NCI-H345 treated with DMSO at 0.1 percent for 48 hours (cell line): ENCODE measurements around the gene SLMAP.
"Not testable (repeated sequence)": the region's sequence is repeated elsewhere in the genome, so short reads cannot be mapped to it uniquely, and the experiment has no call there.

Experiments
- DNase-seq: peaks from one replicate; lab custom pipeline; 2025; ENCODE audit not compliant: unreplicated experiment; lab: John Stamatoyannopoulos, UW

The SLMAP gene

DNA sequence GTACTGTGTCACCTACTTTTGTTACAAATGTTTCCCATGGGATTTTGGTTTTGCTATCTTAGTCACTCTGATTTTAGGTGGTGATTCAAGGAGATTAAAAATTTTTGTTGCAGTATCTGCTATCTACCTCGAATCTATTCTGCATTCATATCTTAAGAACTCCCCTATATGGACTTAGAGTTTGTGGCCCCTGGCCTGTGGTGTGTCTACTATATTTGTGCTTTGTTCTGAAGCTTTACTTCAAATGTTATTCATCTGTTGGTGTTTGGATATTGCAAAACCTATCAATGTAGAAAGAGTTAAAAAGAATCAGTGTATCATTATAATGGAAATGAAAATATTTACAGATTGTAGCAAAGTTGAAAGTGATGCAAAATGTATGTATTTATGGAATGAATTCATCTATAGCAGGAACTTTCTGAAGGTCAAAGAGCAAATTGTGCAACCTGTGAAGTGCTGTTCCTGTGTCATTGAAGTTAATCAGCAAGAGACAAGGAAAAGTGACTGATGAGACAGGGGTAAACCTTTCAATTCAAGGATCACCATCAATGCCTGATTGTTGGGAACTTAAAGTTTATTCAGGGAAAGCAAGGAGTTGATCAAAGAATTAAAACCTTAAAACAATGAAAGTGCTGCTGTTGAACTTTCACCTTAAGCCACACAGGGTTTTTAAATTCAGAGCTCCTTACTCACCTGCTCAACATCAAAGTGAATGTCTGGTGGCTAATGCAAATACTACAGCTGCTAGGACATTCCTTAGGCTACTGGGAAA, 71.0 kb downstream of the SLMAP start:
- no peak for DNase-seq

DNA sequence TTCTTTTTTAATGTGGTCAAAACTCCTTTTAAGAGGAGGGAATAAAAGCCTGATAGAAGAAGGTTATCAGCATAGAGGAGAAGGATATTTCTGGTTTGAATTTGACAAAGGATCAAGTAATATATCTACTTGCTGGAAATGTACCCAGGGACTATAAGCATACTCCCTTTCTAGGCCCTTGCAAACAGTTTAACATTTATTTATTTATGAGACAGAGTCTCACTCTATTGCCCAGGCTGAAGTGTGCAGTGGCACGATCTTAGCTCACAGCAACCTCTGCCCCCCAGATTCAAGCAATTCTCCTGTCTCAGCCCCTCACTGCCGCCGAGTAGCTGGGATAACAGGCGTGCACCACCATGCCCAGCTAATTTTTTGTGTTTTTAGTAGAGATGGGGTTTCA, 71.6 kb downstream of the SLMAP start:
- no peak for DNase-seq

DNA sequence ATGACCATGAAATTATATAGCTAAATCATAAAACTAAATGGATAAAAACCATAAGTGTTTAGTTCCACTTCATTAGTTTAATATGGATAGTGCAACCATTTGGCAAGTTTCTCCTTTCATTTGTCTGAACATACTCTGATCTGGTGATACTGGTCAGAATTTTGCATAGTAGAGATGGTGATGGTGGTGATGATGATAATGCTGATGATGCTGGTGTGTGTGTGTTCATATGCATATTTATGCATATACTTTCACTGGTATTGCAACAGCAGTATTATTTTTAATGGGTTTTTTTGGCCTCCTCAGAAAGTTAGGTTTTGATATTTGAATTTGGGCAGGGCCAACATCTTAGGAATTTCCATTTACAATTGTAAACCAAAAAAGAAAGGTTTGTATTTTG, 76.4 kb downstream of the SLMAP start:
- no peak for DNase-seq

DNA sequence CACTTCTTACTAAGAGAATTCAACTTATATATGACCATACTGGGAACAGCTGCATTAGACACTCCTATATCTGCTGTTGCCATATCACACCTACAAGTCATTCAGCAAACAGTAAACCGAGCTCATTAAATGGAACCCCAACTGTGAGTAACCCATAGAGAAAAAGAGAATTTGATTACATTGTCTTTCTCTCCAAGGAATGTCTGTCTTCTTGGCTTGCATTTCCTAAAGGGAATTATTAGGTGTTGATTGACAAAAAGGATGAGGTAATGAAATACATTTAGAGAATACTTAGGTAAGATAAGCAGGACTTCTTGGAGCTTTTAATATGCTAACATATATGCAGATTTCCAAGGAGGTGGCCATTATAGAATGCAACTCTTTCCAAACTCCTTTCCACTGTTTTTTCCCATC, 76.8 kb downstream of the SLMAP start:
- no peak for DNase-seq

DNA sequence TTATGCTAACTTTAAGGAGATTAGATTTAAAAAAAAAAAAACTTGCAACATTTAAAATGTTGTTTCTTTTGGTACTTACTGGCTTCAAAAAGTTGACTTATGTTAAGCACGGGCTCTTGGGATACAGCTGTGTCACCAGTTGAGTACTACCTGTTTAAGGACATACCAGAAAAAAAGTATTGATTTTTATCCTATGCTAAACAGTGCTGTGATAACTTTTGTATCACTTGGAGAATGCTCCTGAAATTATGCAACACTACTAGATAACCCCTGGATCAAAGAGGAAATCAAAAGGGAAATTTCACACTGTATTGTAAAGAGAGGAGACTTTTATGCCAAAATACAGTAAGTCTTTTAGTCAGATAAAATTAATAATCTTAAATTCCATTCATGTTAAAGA, 77.7 kb downstream of the SLMAP start:
- DNase-seq, result no peak

DNA sequence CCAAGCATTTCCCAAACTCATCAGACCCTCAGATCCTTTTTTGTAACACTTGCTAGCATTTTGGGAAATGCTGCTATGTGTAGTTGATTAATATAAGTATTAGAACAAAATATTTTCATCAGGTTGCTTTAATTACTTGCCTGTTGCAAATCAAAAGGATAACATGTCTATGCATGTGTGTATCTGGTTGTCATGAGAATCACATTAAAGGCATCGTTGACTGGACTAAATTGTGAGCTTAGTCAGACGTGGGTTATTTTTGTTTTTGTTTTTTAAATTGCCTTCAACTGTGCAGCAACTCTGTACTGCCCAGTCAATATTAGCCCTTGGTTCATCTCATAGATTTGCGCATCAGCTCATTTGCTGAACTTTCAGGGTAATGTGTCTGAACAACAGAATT, 81.6 kb downstream of the SLMAP start:
- DNase-seq, result no peak

DNA sequence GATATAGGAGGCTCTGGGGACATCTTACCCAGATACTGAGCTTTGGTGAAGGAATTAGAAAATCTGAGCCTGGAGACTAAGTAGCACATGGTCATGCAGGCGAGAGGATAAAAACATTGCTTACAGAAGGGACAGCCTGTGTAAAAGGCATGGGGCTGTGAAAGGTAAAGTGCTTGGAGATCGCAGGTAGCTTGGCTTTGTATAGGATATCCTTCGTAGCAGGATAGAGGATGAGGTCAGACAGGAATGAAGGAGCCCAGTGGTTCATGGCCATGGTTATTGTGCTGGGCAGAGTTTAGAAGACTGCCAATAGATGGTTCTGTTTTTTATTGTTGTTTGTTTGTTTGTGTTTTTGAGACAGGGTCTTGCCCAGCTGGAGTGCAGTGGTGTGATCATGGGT, 82.5 kb downstream of the SLMAP start:
- no peak for DNase-seq

DNA sequence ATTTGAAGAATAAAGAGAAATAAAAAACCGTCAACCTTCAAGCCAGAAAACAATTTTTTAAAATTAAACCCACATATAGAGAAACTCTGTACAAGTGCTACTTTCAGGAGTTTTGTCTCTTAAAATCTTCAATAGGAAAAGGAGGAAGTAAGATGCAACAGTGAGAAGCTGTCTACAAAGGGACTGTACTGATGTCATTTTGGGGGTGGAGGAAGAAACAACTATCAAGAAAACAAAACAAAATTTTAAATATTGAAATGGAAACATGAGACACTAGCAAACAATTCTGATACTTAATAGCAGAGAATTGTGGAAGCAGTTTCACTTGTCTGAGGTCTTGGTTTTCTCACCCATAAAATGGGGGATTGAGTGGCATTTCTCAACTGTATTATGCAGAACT, 84.4 kb downstream of the SLMAP start:
- DNase-seq, result no peak

DNA sequence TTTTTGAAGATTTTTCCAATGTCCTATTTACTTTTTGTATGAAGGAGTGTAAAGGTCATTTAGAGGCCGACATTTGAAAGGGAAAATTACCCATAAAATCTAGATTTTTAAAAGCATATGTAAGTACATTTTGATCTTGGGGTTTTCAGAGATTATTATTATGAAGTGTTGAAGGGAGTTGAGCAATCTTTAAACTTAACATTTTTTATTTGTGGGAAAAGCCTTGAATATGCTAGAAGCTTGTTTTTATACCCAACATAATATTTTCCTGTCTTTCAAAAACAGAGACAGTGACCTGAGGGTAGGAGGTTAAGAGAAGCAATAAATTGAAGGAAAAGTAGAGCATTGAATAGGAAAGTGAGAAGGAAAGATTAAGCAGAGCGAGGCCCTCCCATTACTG, 85.7 kb downstream of the SLMAP start:
- no peak for DNase-seq

DNA sequence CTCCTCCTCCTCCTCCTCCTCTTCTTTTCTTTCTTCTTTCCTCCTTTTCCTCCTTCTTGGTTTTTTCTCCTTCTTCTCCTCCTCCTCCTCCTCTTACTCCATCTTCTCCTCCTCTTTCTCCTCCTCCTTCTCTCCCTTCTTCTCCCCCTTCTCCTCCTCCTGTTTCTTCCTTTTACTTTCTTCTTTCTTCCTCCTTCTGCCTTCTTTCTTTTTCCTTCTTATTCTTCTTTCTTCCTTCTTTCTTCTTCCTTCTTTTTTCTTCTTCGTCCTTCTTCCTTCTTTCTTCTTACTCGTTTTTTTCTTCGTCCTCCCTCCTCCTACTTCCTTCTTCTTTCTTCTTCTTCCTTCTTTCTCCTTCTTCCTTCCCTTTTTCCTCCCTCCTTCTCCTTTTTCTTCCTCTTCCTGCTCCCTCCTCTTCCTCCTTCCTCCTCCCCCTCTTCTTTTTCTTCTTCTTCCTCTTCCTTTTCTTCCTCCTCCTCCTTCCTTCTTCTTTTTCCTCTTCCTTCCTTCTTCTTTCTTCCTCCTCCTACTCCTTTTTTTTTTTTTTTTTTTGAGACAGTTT, 92.1 kb downstream of the SLMAP start:
- DNase-seq, result no peak

DNA sequence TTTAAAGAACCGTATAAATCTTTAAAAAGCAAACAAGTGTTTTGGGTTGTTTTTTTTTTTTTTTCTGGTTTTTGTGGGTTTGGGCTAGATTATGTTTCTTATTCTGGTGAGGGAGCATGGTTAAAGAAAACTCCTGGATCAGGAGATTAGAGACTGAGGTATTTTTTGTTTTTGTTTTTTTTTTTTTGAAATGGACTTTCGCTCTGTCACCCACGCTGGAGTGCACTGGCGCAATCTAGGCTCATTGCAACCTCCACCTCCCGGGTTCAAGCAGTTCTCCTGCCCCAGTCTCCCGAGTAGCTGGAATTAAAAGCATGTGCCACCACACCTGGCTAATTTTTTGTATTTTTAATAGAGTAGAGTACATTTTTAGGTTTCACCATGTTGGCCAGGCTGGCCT, 95.2 kb downstream of the SLMAP start:
- DNase-seq, result no peak

DNA sequence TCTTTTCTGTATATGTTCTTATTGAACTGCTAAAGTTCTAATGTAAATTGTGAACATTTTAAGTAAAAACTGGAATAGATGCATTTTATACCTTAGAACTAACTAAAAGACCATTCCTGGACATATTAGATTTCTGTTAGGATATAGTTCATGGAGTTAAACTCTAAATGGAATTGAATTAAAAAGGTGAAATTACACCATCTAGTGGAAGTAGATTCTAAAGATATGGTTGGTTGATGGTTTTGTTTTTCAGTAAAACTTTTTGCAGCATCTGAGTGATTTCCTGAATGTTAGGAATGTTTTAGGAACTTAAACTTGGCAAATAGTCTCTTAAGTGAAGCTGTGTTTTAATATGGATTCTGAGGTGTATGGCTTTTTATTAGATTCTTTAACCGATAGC, 96.8 kb downstream of the SLMAP start:
- no peak for DNase-seq

DNA sequence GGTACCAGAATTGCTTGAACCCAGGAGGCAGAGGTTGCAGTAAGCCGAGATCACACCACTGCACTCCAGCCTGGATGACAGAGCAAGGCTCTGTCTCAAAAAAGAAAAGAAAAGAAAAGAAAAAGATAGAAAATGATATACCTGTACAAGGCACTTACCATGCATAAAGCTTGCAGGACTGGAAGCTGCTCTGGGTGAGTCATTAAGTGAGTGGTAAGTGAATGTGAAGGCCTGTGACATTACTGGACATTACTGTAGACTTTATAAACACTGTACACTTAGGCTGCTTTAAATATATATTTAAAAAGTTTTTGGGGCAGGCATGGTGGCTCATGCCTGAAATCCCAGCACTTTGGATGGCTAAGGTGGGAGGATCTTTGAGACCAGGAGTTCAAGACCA, 99.2 kb downstream of the SLMAP start:
- DNase-seq, result no peak

DNA sequence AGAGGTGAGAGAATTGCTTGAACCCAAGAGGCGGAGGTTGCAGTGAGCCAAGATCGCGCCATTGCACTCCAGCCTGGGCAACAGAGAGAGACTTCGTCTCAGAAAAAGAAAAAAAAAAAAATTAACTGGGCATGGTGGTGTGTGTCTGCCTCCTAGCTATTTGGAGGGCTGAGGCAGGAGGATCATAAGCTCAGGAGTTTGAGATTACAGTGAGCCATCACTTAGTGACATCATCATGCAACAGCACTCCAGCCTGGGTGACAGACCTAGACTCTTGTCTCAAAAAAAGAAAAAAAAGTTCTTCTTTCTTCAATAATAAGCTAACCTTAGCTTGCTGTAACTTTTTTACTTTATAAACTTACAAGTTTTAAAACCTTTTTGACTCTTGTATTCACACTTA, 99.8 kb downstream of the SLMAP start:
- no peak for DNase-seq

DNA sequence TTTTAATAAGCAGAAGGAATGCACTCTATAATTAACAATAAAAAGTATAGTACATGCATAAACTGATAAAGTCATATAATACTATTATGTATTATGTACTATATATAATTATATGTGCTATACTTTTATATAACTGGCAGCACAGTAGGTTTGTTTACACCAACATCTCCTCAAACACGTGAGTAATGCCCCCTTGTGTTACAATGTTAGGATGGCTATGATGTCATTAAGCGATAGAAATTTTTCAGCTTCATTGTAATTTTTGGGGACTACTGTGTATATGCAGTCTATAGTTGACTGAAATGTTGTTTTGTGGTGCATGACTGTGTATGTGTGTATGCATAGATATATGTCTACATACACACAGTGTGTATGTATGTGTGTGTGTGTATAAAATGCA, 100.6 kb downstream of the SLMAP start:
- DNase-seq, result no peak

DNA sequence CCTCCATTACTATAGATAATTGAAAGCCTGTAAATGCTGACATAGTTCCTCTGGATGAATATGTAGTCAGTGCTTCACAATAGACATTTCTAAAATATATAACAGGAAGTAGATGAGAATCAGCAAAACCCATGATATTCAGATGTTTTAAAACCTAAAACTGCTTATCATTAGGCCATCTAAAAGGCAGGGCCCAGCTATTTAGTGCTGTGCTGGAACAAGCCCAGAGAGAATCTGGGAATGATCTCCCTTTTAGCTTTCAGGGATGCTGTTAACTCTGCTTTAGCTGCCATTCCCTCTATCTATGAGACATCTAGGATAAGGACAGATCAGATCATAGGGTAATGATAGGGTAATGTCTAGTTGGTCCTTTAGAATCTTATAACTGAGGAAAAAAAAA, 106.8 kb downstream of the SLMAP start:
- no peak for DNase-seq

DNA sequence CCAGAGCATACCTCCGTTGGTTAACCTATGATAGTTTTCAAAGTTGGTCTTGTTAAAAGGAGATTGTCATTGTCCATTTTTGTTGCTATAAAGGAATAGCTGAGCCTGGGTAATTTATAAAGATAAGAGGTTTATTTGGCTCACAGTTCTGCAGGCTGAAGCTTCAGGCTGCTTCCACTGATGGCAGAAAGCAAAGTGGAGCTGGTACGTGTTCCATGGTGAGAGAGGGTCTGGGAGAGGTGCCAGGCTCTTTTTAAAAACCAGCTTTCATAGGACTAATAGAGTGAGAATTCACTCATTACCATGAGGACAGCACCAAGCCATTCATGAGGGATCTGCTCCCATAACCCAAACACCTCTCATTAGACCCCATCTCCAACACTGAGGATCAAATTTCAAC, 107.3 kb downstream of the SLMAP start:
- DNase-seq, result no peak

DNA sequence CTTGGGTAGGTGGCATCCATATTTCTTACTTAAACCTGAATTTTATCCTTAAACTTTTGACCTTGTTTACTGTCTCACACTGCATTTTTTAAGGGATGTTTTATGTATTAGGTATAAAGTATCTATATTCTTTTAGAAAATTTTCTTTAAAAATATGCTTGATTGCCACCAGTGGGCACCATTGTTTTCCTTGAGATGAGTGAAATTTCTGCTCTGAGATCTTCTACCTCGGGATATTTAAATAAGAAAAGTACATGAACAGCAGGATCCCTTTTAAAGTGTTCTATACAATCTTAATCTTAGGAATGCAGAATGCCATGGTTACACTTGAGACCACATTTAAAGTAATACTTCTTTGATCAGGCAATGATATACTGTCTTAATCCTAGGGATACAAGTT, 108.7 kb downstream of the SLMAP start:
- no peak for DNase-seq

DNA sequence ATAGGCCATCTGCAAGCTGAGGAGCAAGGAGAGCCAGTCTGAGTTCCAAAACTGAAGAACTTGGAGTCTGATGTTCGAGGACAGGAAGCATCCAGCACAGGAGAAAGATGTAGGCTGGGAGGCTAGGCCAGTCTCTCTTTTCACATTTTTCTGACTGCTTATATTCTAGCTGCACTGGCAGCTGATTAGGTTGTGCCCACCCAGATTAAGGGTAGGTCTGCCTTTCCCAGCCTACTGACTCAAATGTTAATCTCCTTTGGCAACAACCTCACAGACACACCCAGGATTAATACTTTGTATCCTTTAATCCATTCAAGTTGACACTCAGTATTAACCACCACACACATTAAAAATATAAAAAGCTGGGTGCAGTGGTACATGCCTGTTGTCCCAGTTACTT, 113.0 kb downstream of the SLMAP start:
- DNase-seq, result not testable (repeated sequence)

DNA sequence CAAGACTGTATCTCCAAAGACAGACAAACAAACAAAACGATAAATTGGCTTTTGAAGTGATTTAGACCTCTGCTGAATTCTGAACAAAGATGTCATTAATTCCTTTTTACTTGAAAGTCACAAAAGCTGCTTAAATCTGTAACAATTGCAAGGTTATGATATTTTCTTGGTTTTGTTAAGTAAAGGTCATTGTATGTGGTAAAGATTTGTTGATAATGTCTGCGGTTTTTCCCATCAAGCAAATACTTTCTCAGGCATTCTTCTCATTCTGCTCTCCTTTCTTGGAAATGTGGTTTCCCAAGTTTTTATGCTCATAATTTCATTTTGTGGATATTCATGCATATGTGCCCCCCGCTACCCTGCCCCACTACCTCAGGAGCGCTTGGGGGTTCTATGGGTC, 116.5 kb downstream of the SLMAP start:
- no peak for DNase-seq

DNA sequence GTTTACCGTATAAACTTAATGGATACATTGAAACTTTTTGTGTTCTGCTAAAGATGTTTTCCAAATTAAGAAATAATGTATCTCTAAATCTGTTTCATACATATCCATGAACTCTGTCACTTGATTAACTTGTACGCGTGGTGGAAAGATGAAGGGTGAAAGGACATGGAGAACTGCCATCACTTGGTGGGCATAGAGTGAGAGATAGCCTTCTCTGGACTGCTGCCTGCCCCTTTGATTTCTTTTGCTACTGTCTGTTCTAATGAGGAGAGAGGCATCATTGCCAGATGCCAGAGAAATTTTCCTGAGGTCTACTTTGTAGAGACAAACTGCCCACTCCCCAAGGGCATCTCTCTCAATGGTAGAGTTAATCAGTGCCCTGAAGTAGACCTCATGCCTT, 120.5 kb downstream of the SLMAP start:
- DNase-seq, result no peak

DNA sequence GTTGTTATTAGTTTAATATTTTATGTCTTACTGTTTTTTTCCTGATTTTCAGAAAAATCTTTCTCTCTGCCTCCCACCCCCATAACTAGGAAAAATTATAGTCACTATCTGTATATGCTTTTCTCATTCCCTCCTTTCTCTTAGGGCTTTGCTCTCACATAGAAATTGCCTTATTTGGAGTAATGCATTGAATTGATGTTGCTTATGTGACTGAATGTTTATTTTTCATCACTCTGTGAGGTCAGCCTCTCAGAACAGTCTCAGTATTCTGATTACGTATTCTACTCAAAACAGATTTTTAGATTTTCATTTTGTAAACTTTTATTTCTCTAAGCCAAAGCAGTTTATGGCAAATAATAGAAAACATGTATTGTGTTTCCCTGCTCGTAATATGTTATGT, 121.0 kb downstream of the SLMAP start:
- no peak for DNase-seq

DNA sequence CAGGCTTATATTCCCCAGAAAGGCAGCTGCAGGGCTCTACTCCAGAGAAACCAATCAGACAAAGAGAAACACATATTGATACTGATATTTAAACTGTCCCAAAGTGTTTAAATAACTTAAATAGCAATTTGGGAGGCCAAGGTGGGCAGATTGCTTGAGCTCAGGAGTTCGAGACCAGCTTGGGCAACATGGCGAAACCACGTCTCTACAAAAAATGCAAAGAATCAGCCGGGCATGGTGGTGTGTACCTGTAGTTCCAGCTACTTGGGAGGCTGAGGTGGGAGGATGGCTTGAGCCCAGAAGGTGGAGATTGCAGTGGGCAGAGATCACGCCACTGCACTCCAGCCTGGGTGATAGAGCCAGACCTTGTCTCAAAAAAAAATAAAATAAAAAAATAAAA, 128.3 kb downstream of the SLMAP start:
- not testable (repeated sequence) for DNase-seq
